ENCODE measurements around the gene ADA.

The ADA gene

DNA sequence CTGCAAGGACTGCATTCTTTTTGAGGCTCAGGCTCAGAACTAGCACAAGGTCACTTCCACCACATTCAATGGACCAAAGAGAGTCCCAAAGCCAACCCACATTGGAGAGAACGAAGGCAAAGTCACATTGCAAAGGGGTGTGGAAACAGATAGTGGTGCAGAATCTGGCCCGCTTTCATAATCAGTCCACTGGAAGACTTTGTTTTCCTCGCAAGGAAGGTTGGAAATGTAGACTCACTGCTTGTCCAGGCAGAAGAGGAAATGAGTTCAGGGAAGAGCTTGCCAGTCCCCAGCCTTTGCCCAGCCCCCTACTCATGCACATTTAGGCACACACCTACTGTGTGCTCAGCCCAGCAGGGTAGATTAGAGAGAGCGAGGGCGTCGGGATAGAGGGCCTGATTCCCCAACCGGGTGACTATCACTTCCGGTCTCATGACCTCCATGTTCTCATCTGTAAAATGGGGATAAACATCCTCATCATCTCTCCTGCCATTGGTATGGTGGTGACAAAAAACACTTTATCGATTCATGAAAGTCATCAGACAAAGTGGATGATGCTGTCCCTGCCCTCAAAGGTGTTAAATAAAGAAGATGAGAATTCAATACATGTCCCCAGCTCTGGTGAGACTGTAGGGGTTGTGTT is 39.4 kb upstream of the ADA start:
- H3K4me3 ChIP-seq (ENCODE audit: low read depth, low read length): no peak overlapping the region
- no peak for TF ChIP-seq CTCF (IDR thresholded peaks at IDR 0.05; ENCODE audit: low read depth, low read length, missing control alignments)
- no peak for DNase-seq
- no peak overlapping the region for H3K27ac ChIP-seq
- in situ Hi-C loops (cut with HindIII; ENCODE audit: low pct_ligation_motif_present, low sequenced_read_pairs): no loop called here
- H3K36me3 ChIP-seq (replicated peaks): no peaks in the 10 kb centered on the region
- peaks cover 5% of the 10 kb centered on the region for H3K27me3 ChIP-seq (replicated peaks)

- H3K4me3 ChIP-seq (ENCODE audit: low read depth, low read length): no peak overlapping the region
- H3K36me3 ChIP-seq (replicated peaks): no peaks in the 10 kb centered on the region
- H3K27ac ChIP-seq: no peak overlapping the region
- DNase-seq: no peak
- no peak for TF ChIP-seq CTCF (IDR thresholded peaks at IDR 0.05; ENCODE audit: low read depth, low read length, missing control alignments)
- in situ Hi-C loops (cut with HindIII; ENCODE audit: low pct_ligation_motif_present, low sequenced_read_pairs): no loop called here
- peaks cover 5% of the 10 kb centered on the region for H3K27me3 ChIP-seq (replicated peaks)
Observed at GRCh38 chr20:44689809-44690208, 38.3 kb upstream of the ADA start.

DNA sequence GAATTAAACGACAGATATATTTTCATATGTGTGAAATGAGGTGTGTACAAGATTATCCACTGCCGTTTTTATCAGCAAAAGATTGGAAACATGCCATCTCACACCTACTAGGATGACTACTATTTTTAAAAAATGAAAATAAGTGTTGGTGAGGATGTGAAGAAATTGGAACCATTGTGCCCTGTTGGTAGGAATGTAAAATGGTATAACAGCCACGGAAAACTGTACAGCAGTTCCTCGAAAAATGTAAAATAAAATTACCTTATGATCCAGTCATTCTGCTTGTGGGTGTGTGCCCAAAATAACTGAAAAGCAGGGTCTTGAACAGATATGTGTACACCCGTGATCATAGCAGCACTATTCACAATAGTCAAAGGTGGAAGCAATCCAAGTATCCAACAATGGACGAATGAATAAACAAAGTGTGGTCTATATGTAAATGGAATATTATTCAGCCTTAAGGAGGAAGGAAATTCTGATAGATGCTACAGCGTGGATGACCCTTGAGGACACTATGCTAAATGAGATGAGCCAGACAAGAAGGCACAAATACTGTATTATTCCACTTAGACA is 36.6 kb upstream of the ADA start:
- Histone ChIP-seq H3K27ac (no peak overlapping the region), H3K27me3 (replicated peaks) (peaks cover 7% of the 10 kb centered on the region), H3K36me3 (replicated peaks) (no peaks in the 10 kb centered on the region), H3K4me3 (ENCODE audit: low read depth, low read length) (no peak overlapping the region)
- DNase-seq: no peak
- in situ Hi-C loops (cut with HindIII; ENCODE audit: low pct_ligation_motif_present, low sequenced_read_pairs): no loop called here
- TF ChIP-seq CTCF (IDR thresholded peaks at IDR 0.05; ENCODE audit: low read depth, low read length, missing control alignments): no peak

DNA sequence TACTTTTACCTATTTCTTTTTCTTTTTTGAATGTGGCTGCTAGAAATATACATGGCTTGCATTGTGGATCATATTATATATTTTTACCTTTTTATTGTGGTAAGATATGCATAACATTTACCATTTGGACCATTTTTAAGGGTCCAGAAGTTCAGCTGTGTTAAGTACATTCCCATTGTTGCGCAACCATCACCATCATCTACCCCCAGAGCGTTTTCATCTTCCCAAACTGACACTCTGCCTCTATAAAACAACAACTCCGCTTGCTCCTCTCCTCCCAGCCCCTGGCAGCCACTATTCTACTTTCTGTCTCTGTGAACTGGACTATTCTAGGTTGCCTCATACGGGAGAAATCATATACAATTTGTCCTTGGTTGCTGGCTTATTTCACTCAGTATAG is 35.4 kb upstream of the ADA start:
- Histone ChIP-seq H3K27me3 (replicated peaks) (peaks cover 8% of the 10 kb centered on the region), H3K4me3 (ENCODE audit: low read depth, low read length) (no peak overlapping the region), H3K36me3 (replicated peaks) (no peaks in the 10 kb centered on the region), H3K27ac (no peak overlapping the region)
- in situ Hi-C loops (cut with HindIII; ENCODE audit: low pct_ligation_motif_present, low sequenced_read_pairs): no loop called here
- no peak for TF ChIP-seq CTCF (IDR thresholded peaks at IDR 0.05; ENCODE audit: low read depth, low read length, missing control alignments)
- no peak for DNase-seq

- DNase-seq: no peak
- H3K27ac ChIP-seq: no peak overlapping the region
- H3K36me3 ChIP-seq (replicated peaks): no peaks in the 10 kb centered on the region
- peaks cover 8% of the 10 kb centered on the region for H3K27me3 ChIP-seq (replicated peaks)
- H3K4me3 ChIP-seq (ENCODE audit: low read depth, low read length): no peak overlapping the region
- TF ChIP-seq CTCF (IDR thresholded peaks at IDR 0.05; ENCODE audit: low read depth, low read length, missing control alignments): no peak
- in situ Hi-C loops (cut with HindIII; ENCODE audit: low pct_ligation_motif_present, low sequenced_read_pairs): loop anchor here (5.0 kb wide), 1 partner anchor 48 kb away; no protein-coding TSS in a partner anchor
Observed at GRCh38 chr20:44684047-44684967, 32.8 kb upstream of the ADA start.

Data from brain microvascular endothelial cell (primary cell).